CMK (cell line): Measurements from ENCODE around the gene PLEKHF1.
"Not testable (repeated sequence)": the region's sequence is repeated elsewhere in the genome, so short reads cannot be mapped to it uniquely, and the experiment has no call there.

Source experiments
- DNase-seq: peaks from one replicate; pipeline ENCODE4 v3.0.0-alpha.2; 2010; ENCODE audit warnings: low read depth

PLEKHF1 gene

GRCh38 chr19:29702161-29702962 is 37.1 kb downstream of the PLEKHF1 start:
- no peak for DNase-seq

GRCh38 chr19:29702963-29703320 is 37.7 kb downstream of the PLEKHF1 start:
- DNase-seq, result no peak

GRCh38 chr19:29704562-29705558 is 39.6 kb downstream of the PLEKHF1 start:
- DNase-seq, result no peak

- no peak for DNase-seq
Observed at GRCh38 chr19:29705706-29706105, 40.4 kb downstream of the PLEKHF1 start.

- no peak for DNase-seq
Observed at GRCh38 chr19:29706635-29707034, 41.4 kb downstream of the PLEKHF1 start.

- DNase-seq, result no peak
Observed at GRCh38 chr19:29708554-29709439, 43.5 kb downstream of the PLEKHF1 start.

GRCh38 chr19:29709440-29709798 is 44.2 kb downstream of the PLEKHF1 start:
- DNase-seq, result not testable (repeated sequence)

GRCh38 chr19:29711584-29712132 is 46.4 kb downstream of the PLEKHF1 start:
- DNase-seq, result no peak

GRCh38 chr19:29712744-29713516 is 47.7 kb downstream of the PLEKHF1 start:
- DNase-seq, result no peak

- no peak for DNase-seq
Observed at GRCh38 chr19:29714371-29714952, 49.2 kb downstream of the PLEKHF1 start.

GRCh38 chr19:29714953-29715700 is 49.9 kb downstream of the PLEKHF1 start, which contains the start of gene C19orf12:
C19orf12 (minus strand) TSS chr19:29715261; CDS start chr19:29708413, 6,848 bp downstream.
- no peak for DNase-seq

- no peak for DNase-seq
Observed at GRCh38 chr19:29715701-29716581, 50.7 kb downstream of the PLEKHF1 start.

GRCh38 chr19:29717051-29717450 is 51.8 kb downstream of the PLEKHF1 start:
- no peak for DNase-seq

- no peak for DNase-seq
Observed at GRCh38 chr19:29724102-29724641, 58.9 kb downstream of the PLEKHF1 start.

- DNase-seq, result no peak
Observed at GRCh38 chr19:29724746-29725145, 59.5 kb downstream of the PLEKHF1 start.
